ENCODE results near the gene LAMA1.

DNA sequence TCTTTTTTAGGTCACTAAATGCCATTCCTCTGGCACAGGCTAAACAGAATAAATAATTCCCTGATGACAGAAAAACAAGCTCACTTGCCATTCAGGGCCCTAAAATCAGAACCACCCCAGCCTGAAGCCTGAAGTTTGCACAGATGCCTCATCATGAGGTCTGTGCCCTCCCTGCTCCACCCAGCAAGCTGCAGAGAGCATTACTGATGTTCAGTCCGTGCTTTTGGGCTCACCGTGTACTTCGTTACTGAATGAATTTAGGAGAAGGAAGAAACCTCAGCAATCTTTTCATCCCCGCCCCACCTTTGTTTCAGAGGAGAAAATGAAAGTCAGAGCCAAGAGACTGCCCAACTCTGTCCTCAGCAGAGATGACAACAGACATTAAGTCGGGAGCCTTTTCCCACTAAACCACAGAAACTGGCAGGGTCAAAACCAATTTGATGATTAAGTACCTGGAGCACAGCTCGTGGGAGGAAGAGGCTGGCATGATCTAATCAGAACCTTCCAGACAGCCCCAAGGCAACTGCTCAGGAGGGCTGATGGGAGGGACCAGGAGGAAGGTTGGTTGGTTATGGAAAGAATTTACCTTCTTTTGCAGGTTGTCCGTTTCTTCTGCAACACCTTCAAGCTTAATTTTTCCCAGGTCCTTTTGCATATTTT is 122.7 kb downstream of the LAMA1 start:
- TF ChIP-seq EZH2 (IDR thresholded peaks at IDR 0.05) (no peak), POLR2AphosphoS5 (IDR thresholded peaks at IDR 0.05; ENCODE audit: borderline replicate concordance, low read depth, low read length) (no peak)
